Measurements from ENCODE around the gene GRM2. TPM values are rescaled to one million over a fixed set of nuclear protein-coding genes. Genes with fewer than 3 reads are reported as not detected.
"Not testable (repeated sequence)": the region's sequence is repeated elsewhere in the genome, so short reads cannot be mapped to it uniquely, and the experiment has no call there.

Gene GRM2
- total RNA-seq, 4 donors from 2014 or later: 1.9 to 7.3 (median 5.8) TPM

- no peak for TF ChIP-seq POLR2AphosphoS5 (IDR thresholded peaks at IDR 0.05)
- no peak for TF ChIP-seq CTCF (IDR thresholded peaks at IDR 0.05)
- TF ChIP-seq POLR2A (IDR thresholded peaks at IDR 0.05): no peak
- TF ChIP-seq EP300 (IDR thresholded peaks at IDR 0.05): no peak
- Histone ChIP-seq H3K27ac (no peak overlapping the region), H3K27me3 (no peaks in the 10 kb centered on the region), H3K4me3 (no peak overlapping the region), H3K36me3 (no peaks in the 10 kb centered on the region), H3K4me1 (no peaks in the 10 kb centered on the region), H3K9me3 (no peaks in the 10 kb centered on the region)
- no peak for DNase-seq (ENCODE audit: low spot score in 2 of 2)
- WGBS: 80% methylated on average over 2 of the region's 2 CpGs
Observed at GRCh38 chr3:51735950-51736349, 29.1 kb downstream of the GRM2 start.

- Histone ChIP-seq H3K36me3 (no peaks in the 10 kb centered on the region), H3K4me3 (no peak overlapping the region), H3K9me3 (no peaks in the 10 kb centered on the region), H3K4me1 (no peaks in the 10 kb centered on the region), H3K27me3 (no peaks in the 10 kb centered on the region), H3K27ac (no peak overlapping the region)
- DNase-seq (ENCODE audit: low spot score in 2 of 2): no peak
- TF ChIP-seq POLR2AphosphoS5 (IDR thresholded peaks at IDR 0.05) (no peak), EP300 (IDR thresholded peaks at IDR 0.05) (no peak), CTCF (IDR thresholded peaks at IDR 0.05) (no peak), POLR2A (IDR thresholded peaks at IDR 0.05) (no peak)
- WGBS: 66% methylated on average over 4 of the region's 4 CpGs
Observed at GRCh38 chr3:51739110-51739509, 32.2 kb downstream of the GRM2 start.

GRCh38 chr3:51742320-51742719, 35.5 kb downstream of the GRM2 start:
- not testable (repeated sequence) for H3K27ac ChIP-seq; H3K4me1 ChIP-seq; DNase-seq (ENCODE audit: low spot score in 2 of 2); H3K9me3 ChIP-seq; H3K36me3 ChIP-seq; H3K4me3 ChIP-seq; H3K27me3 ChIP-seq
- WGBS: 83% methylated on average over 3 of the region's 3 CpGs

- H3K4me3 ChIP-seq; DNase-seq (ENCODE audit: low spot score in 2 of 2); H3K9me3 ChIP-seq; H3K27ac ChIP-seq; H3K36me3 ChIP-seq; H3K4me1 ChIP-seq; H3K27me3 ChIP-seq: not testable (repeated sequence)
- WGBS: 50% methylated on average over 4 of the region's 4 CpGs
Observed at GRCh38 chr3:51742978-51743377, 36.1 kb downstream of the GRM2 start.

GRCh38 chr3:51747840-51748239, 41.0 kb downstream of the GRM2 start:
- Histone ChIP-seq H3K9me3 (no peaks in the 10 kb centered on the region), H3K27me3 (no peaks in the 10 kb centered on the region), H3K27ac (no peak overlapping the region), H3K4me3 (no peak overlapping the region), H3K4me1 (no peaks in the 10 kb centered on the region), H3K36me3 (no peaks in the 10 kb centered on the region)
- no peak for TF ChIP-seq POLR2A (IDR thresholded peaks at IDR 0.05)
- no peak for TF ChIP-seq POLR2AphosphoS5 (IDR thresholded peaks at IDR 0.05)
- TF ChIP-seq EP300 (IDR thresholded peaks at IDR 0.05): no peak
- TF ChIP-seq CTCF (IDR thresholded peaks at IDR 0.05): no peak
- DNase-seq (ENCODE audit: low spot score in 2 of 2): no peak

- Histone ChIP-seq H3K36me3 (no peaks in the 10 kb centered on the region), H3K27ac (no peak overlapping the region), H3K4me3 (no peak overlapping the region), H3K4me1 (no peaks in the 10 kb centered on the region), H3K9me3 (no peaks in the 10 kb centered on the region), H3K27me3 (no peaks in the 10 kb centered on the region)
- no peak for DNase-seq (ENCODE audit: low spot score in 2 of 2)
- 52% methylated on average over 1 of the region's 1 CpG for WGBS
- TF ChIP-seq EP300 (IDR thresholded peaks at IDR 0.05) (no peak), CTCF (IDR thresholded peaks at IDR 0.05) (no peak), POLR2AphosphoS5 (IDR thresholded peaks at IDR 0.05) (no peak), POLR2A (IDR thresholded peaks at IDR 0.05) (no peak)
Observed at GRCh38 chr3:51748327-51748726, 41.5 kb downstream of the GRM2 start.

All from suprapubic skin (tissue), 4 donors.